Left forelimb (tissue), 1 donor: ENCODE measurements around the gene FAIM.
"Not testable (repeated sequence)": the region's sequence is repeated elsewhere in the genome, so short reads cannot be mapped to it uniquely, and the experiment has no call there.

Experiments used
- DNase-seq: peaks from one replicate; pipeline ENCODE4 v3.0.0-alpha.2; 2018; ENCODE audit warnings: low spot score

The FAIM gene

GRCh38 chr3:138601661-138602060 lies 6.9 kb upstream of the FAIM start:
- DNase-seq = not testable (repeated sequence)

DNA sequence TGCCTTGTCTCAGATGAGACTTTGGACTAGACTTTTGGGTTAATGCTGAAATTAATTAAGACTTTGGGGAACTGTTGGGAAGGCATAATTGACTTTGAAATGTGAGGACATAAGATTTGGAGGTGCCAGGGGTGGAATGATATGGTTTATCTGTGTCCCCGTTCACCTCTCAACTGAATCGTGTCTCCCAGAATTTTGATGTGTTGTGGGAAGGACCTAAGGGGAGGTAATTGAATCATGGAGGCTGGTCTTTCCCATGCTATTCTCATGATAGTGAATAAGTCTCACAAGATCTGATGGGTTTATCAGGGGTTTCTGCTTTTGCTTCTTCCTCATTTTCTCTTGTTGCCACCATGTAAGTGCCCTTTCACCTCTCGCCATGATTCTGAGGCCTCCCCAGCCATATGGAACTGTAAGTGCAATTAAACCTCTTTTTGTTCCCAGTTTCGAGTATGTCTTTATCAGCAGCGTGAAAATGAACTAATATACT lies 4.4 kb upstream of the FAIM start:
- DNase-seq = not testable (repeated sequence)

- DNase-seq = no peak
Observed at GRCh38 chr3:138609898-138610266, 1.3 kb downstream of the FAIM start.

DNA sequence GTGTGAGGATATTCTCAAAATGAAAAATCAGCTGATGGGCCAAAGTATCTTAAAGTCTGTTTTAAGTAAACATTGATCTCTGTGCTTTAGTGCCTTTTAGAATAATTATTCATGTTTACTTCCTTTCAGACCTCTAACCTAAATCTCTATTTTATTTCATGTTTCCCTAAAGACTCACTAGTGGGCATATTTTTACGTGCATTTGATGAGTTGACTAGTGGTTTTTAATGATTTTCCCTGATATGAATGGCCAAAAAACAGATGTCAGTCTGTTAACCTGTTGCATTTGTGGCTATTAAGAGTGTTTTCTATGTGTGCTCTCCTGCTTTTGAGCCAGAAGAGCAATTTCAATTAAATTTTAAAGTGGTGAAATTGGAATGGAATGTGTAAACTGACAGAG lies 6.9 kb downstream of the FAIM start:
- DNase-seq = no peak

DNA sequence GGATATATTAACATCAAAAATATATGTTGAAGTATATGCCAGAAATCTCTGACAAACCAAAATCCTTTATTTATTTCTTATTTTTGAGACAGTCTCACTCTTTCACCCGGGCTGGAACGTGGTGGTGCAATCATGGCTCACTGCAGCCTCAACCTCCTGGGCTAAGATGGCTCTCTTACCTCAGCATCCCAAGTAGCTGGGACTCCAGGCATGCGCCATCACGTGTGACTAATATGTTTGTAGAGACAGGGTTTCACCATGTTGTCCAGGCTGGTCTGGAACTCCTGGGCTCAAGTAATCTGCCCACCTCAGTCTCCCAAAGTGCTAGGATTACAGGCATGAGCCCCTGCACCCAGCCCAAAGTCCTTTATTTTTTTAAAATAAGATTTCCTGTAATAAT lies 11.9 kb downstream of the FAIM start:
- DNase-seq = no peak

DNA sequence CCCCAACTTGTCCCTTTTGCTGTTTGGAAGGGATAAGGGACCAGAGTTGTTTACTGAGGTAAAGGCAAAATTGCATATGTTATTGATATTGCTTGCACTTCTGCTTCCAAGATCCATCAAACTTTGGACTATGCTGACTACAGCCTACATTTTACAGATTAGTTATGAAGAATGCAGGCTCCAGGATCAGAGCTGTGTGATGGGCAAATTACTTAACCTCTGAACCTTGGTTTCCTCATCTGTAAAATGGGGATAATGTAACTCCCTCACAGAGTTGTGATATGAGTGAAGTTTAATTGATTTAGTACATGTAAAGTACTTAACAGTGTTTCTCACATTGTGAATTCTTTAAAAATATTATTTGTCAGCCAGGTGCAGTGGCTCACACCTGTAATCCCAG lies 15.9 kb downstream of the FAIM start:
- no peak for DNase-seq

GRCh38 chr3:138625707-138626365 lies 17.3 kb downstream of the FAIM start:
- DNase-seq = no peak

DNA sequence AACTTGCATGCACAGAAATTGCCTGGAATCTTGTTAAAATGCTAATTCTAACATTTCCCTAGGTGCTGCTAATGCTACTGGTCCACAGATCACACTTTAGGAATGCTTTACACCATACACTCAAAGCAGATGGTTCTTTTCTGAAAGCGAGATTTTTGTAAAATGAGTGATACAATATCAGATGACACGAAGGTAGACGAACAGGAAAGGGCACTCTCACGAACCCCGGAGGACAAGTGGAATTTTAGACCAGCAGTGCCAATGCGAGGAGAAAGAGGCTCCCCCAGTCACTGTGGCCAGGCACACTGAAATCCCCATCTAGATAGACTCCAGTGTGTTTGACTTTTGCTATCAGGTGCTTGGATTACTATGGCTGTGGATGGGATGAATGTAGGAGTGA lies 21.0 kb downstream of the FAIM start:
- DNase-seq = no peak

DNA sequence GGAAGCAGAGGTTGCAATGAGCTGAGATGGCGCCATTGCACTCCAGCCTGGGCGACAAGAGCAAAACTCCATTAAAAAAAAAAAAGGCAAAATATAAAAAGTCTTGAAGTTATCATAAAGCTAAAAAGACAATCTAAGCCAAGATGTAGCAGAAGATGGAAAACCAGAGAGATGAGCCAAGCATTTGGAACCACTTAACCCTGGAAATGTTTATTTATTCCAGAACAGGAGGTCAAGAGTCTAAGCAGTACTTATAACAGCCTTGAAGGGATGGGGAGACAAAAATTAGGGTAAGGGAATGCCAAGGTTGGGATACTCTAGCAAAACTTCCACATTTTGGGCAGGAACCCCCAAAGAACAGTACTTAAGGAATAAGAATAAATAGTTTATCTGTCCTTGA lies 30.1 kb downstream of the FAIM start:
- no peak for DNase-seq

- no peak for DNase-seq
Observed at GRCh38 chr3:138640537-138640936, 32.0 kb downstream of the FAIM start.

DNA sequence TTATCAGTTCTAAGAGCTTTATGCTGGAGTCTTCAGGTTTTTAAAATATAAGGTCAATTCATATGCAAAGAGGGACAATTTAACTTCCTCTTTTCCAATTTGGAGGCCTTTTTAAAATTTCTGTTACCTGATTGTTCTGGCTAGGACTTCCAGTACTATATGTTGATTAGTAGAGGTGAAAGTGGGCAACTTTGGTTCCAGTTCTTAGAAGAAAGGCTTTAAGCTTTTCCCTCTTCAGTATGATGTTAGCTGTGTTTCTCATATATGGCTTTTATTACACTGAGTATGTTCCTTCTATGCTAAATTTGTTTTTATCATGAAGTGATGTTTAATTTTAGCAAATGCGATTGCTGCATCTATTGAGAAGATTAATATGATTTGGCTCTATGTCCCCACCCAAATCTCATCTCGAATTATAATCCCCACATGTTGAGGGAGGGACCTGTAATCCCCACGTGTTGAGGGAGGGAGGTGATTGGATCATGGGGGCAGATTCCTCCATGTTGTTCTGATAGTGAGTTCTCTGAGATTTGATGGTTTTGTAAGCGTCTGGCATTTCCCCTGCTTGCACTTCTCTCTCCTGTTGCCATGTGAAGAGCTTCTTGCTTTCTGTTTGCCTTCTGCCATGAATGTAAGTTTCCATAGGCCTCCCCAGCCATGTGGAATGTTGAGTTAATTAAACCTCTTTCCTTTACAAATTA lies 33.8 kb downstream of the FAIM start:
- DNase-seq = no peak

- no peak for DNase-seq
Observed at GRCh38 chr3:138642927-138643253, 34.3 kb downstream of the FAIM start.

- DNase-seq = no peak
Observed at GRCh38 chr3:138646008-138646407, 37.4 kb downstream of the FAIM start.

DNA sequence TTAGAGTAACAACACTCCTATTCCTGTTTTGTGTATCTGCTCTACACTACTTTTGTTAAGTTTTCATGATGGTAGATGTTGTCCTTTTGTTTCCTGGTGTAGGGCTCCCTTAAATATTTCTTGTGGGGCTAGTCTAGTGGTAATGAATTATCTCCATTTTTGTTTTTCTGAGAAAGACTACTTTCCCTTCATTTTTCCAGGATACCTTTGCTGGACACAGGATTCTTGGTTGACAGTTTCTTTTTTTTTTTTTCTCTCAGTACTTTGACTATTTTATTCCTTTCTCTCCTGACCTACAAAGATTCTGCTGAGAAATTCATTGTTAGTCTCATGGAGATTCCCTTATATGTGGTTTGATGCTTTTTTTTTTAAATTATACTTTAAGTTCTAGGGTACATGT lies 37.9 kb downstream of the FAIM start:
- no peak for DNase-seq

DNA sequence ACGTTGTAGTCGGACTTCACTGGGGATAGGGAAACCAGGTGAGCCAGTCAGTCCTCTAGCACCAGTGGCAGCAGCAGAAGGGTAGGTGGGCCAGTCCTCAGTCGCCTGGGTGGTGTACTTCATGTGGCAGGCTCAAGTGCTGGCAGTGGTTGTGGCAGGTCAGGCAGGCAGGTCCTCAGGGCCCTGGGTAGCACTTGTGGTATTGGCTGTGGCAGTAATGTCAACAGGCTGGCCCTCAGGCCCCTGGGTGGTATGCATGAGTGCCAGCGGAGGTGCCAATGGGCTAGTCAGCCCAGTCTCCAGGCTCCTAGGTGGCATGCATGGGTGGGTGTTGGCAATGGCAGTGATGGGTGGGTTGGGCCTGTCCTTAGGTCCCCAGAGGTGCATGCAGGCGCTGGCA lies 40.6 kb downstream of the FAIM start:
- DNase-seq = no peak

GRCh38 chr3:138653567-138653966 lies 45.0 kb downstream of the FAIM start:
- no peak for DNase-seq

GRCh38 chr3:138657508-138657907 lies 48.9 kb downstream of the FAIM start:
- DNase-seq = no peak

DNA sequence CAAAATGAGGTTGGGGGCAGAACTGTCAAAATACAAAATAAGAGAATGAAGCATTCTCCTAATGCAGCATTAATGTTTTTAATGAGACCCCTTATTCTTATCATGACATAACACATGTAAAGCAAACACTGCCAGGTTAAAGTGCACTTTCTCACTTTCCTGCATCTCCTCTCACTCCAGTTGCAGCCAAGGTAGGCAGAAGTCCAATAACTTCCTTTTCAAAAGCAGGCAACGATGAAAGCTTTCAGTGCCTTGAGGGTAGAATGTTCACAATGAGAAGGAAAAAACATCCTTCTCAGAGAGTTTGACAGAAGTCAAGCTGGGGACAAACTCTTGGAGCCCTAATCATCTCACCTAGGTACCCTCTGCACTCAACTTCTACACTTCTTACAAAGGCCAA lies 59.5 kb downstream of the FAIM start:
- no peak for DNase-seq

DNA sequence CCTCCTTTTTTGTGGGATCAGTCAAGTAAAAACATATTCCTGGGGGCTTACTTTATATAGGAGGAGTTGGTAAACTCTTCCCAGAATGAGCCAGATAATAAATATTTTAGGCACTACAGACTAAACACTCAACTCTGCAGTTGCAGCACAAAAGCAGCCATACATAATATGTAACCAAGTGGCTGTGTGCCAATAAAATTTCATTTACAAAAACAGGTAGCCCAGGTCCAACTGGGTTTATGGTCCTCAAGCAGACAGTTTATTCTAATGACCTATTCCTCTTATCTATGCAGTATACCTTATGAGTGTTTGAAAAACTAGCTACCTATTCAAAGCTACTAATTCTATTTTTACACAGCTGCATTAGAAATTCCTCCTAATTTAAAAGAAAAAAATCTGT lies 61.8 kb downstream of the FAIM start:
- DNase-seq = no peak

DNA sequence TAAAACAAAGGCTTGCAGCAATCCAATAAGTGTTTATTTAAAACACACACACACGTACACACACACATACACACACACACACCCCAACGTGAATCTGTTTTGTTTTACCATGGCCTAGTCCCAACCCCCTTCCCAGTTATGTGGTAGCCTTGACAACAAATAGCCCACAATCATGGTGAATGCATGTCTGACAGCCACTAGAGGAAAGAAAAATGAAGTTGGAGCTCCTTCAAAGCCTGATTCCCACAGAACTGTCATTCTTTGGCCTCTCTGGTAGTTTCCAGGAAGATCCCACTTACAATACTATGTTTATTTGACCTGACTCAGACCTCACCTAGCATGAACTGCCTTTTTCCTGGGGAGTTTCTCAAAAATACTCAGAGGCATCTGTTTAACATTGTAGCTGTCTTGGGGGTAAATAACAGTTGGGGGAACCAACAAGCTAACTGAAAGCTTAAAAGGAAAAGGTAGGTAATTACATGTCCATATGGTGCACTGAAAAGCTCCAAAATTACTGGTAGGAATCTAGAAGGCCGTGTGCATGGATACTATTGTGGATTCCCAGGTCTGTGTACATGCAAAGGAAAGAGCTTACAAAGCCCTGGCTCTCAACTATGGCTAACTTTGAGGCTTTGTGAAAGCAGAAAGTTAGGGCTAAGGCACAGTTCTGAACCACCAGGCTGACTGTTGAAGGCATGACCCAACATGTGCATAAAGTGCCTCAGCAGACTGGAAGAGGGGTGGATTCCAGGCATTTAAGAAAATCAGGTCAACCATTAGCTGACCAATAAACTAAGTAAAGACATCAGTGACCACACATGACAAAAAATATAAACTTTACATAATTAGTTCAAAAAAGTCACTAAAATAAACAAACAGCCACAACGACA lies 65.3 kb downstream of the FAIM start:
- no peak for DNase-seq

DNA sequence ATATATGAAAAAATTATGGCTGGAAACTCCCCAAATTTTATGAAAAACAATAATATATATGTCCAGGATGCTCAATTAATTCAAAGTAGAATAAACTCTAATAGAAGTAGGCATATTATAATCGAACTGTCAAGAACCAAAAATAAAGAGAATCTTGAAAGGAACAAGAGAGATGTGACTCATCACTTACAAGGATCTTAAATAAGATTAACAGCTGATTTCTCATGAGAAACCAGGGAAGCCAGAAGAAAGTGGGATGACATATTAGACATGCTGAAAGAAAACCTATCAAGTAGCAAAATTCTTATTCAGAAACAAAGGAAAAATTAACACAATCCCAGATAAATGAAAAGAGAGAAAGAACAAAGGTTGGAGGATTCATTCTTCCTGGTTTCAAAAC lies 66.8 kb downstream of the FAIM start:
- no peak for DNase-seq

DNA sequence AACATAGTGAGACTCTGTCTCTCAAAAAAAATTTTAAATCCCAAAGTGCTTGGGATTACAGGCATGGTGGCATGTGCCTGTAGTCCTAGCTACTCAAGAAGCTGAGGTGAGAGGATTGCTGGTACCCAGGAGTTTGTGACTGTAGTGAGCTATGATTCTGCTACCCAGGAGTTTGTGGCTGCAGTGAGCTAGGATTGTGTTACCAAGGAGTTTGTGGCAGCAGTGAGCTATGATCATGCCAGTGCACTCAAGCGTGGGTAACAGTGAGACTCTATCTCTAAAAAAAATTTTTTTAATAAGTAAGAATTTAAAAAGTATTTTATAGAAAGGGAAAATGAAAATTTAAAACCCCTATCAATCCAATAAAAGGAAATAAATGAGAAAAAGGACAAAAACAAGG lies 69.5 kb downstream of the FAIM start:
- DNase-seq = no peak

- no peak for DNase-seq
Observed at GRCh38 chr3:138678874-138679392, 70.4 kb downstream of the FAIM start.
